ENCODE data around the gene CGNL1. TPM values are rescaled to one million over a fixed set of nuclear protein-coding genes. Genes with fewer than 3 reads are reported as not detected.

The CGNL1 gene
- total and polyA plus RNA-seq, 10 of the 15 experiments (the other 5 are each of a cell fraction or from before 2014, with no cell fraction given), result under 0.01 to 0.27 (median 0.04) TPM; not detected in 3

DNA sequence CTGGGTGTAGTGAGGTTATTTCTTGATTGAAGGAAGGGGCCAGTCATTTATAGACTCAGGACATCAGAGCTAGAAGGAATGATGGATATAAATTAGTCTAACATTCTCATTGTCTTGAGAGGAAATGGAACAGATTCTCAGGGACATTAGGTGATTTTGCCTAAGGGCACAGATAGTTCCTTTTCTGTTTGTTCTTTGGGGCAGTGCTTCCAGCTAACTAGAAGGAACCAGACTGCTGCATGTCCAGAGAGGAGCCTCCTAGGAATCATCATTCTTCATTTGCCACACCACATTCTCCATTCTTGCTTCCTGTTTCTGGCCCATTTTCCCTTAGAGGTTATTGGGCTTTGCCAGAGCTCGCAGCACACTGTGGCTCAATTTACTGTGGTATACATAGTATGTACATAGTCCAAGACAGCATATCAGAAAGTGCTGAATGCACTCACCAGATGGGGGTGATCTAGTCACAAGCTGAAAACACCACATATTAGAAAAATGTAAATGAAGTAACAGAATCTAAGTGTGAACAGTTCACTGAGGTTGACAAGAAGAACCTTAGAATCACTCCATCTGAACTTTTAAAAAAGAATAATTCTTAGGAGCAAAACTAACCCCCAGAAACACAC lies 152.7 kb downstream of the CGNL1 start (continued):
- no peak for TF ChIP-seq ZNF592 (IDR thresholded peaks at IDR 0.05)
- no peak for TF ChIP-seq WRNIP1 (IDR thresholded peaks at IDR 0.05; ENCODE audit: borderline replicate concordance, low read depth, low read length)
- TF ChIP-seq MYB (IDR thresholded peaks at IDR 0.05; ENCODE audit: borderline replicate concordance, low read depth, low read length), result no peak
- TF ChIP-seq ZSCAN29 (IDR thresholded peaks at IDR 0.05), result no peak

DNA sequence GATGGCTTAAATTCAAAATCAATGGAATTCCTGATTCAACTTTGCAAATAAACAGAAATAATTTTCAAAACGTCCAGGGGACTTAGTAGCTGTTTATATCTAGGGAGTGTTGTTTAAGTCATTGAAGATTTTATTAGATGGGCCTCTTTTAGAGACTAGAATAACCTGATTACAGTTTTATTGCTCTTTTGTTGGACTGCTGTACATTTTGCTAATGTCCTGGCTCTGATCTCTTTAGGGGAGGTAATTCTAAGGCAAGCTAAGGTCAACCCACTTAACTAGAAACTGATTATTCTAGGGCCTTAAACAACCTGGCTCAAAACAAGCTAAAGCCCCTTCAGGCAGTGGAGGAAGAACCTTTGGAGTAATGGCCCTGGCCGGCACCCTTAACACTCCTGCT lies 153.4 kb downstream of the CGNL1 start:
- no TSS peak for BruUV-seq (replicated peaks)
- Histone ChIP-seq H3K27me3 (replicated peaks in 1 of 2; ENCODE audit: control insufficient read depth in 2 of 2, insufficient read depth in 2 of 2, low read length in 1 of 2) (no peaks in the 10 kb centered on the region; a peak in 2 of 4 replicates), H3K4me3 (no peak overlapping the region), H3K36me3 (ENCODE audit: control insufficient read depth in 2 of 2, insufficient read depth in 2 of 2, low read length in 1 of 2) (no peaks in the 10 kb centered on the region), H3K4me2 (ENCODE audit: control insufficient read depth, insufficient read depth) (no peak overlapping the region), H4K20me1 (ENCODE audit: control insufficient read depth, insufficient read depth) (no peaks in the 10 kb centered on the region), H3K4me1 (ENCODE audit: control insufficient read depth, insufficient read depth, low read length) (no peaks in the 10 kb centered on the region), H3K9me3 (replicated peaks; ENCODE audit: control insufficient read depth, insufficient read depth, low read length) (no peaks in the 10 kb centered on the region), H3K79me2 (ENCODE audit: control insufficient read depth, insufficient read depth, low read length) (no peaks in the 10 kb centered on the region), H2AFZ (ENCODE audit: control insufficient read depth, low read depth, low read length) (no peak overlapping the region), H3K9ac (ENCODE audit: control insufficient read depth, insufficient read depth, low read length) (no peak overlapping the region), H3K27ac (ENCODE audit: control insufficient read depth, insufficient read depth) (no peak overlapping the region)
- DNase-seq (ENCODE audit: low read depth, low spot score) (no peak), ATAC-seq (no peak), FAIRE-seq (no peak)
- 38% methylated on average over 2 of the region's 2 CpGs for WGBS (ENCODE audit: insufficient coverage, insufficient replicate concordance, low lambda C conversion rate, missing lambda C conversion rate)
- intact Hi-C loops (cut with micrococcal nuclease; ENCODE audit: unreplicated experiment), result loop anchor here (10.0 kb wide), 1 partner anchor 385 kb away; no protein-coding TSS in a partner anchor
- ChIA-PET CTCF (interaction anchor here (1.3 to 6.0 kb wide), 7 partner anchors 10 to 1039 kb away, joined by 3 to 242 read pairs (median 9); no protein-coding TSS in a partner anchor), SMC1A (ENCODE audit: uncharacterized antibody, unreplicated experiment) (interaction anchor here (1.4 to 4.6 kb wide), 3 partner anchors 9 to 383 kb away, joined by 3 to 34 read pairs (median 6); no protein-coding TSS in a partner anchor), POLR2A (no interaction called here), RAD21 (ENCODE audit: unreplicated experiment) (interaction anchor here (3.0 to 4.6 kb wide), 3 partner anchors 12 to 384 kb away, joined by 34 to 156 read pairs (median 47); no protein-coding TSS in a partner anchor)
- in situ Hi-C loops (cut with MboI), result loop anchor here (5.0 to 25.0 kb wide), 5 partner anchors 187 to 1035 kb away; no protein-coding TSS in a partner anchor
- TF ChIP-seq BCL3 (IDR thresholded peaks at IDR 0.05; ENCODE audit: borderline replicate concordance, insufficient read depth, low read depth, low read length, poor library complexity, severe bottlenecking), result no peak
- TF ChIP-seq, protein P1, sequence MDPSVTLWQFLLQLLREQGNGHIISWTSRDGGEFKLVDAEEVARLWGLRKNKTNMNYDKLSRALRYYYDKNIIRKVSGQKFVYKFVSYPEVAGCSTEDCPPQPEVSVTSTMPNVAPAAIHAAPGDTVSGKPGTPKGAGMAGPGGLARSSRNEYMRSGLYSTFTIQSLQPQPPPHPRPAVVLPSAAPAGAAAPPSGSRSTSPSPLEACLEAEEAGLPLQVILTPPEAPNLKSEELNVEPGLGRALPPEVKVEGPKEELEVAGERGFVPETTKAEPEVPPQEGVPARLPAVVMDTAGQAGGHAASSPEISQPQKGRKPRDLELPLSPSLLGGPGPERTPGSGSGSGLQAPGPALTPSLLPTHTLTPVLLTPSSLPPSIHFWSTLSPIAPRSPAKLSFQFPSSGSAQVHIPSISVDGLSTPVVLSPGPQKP (IDR thresholded peaks at IDR 0.05; ENCODE audit: low read depth, low read length), result no peak
- no peak for TF ChIP-seq MEF2A (IDR thresholded peaks at IDR 0.05; ENCODE audit: insufficient read depth, low read depth, low read length)
- TF ChIP-seq, protein P2, sequence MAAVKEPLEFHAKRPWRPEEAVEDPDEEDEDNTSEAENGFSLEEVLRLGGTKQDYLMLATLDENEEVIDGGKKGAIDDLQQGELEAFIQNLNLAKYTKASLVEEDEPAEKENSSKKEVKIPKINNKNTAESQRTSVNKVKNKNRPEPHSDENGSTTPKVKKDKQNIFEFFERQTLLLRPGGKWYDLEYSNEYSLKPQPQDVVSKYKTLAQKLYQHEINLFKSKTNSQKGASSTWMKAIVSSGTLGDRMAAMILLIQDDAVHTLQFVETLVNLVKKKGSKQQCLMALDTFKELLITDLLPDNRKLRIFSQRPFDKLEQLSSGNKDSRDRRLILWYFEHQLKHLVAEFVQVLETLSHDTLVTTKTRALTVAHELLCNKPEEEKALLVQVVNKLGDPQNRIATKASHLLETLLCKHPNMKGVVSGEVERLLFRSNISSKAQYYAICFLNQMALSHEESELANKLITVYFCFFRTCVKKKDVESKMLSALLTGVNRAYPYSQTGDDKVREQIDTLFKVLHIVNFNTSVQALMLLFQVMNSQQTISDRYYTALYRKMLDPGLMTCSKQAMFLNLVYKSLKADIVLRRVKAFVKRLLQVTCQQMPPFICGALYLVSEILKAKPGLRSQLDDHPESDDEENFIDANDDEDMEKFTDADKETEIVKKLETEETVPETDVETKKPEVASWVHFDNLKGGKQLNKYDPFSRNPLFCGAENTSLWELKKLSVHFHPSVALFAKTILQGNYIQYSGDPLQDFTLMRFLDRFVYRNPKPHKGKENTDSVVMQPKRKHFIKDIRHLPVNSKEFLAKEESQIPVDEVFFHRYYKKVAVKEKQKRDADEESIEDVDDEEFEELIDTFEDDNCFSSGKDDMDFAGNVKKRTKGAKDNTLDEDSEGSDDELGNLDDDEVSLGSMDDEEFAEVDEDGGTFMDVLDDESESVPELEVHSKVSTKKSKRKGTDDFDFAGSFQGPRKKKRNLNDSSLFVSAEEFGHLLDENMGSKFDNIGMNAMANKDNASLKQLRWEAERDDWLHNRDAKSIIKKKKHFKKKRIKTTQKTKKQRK (IDR thresholded peaks at IDR 0.05; ENCODE audit: low read depth, low read length), result no peak
- no peak for TF ChIP-seq ETV6 (conservative IDR thresholded peaks at IDR 0.05 in 1 of 2, IDR thresholded peaks at IDR 0.05 in 1 of 2; ENCODE audit: borderline replicate concordance in 1 of 2, low read depth in 1 of 2)
- no peak for TF ChIP-seq BMI1 (IDR thresholded peaks at IDR 0.05; ENCODE audit: borderline replicate concordance)

Measured in GM12878 (cell line).